ENCODE data around the gene ARHGAP23.

- TF ChIP-seq CTCF (conservative IDR thresholded peaks at IDR 0.05), result no peak
- TF ChIP-seq ZFX (IDR thresholded peaks at IDR 0.05), result no peak
These were observed 25.7 kb downstream of the ARHGAP23 start for GRCh38 chr17:38453951-38454421.

Measured in C4-2B (cell line).